Esophagus muscularis mucosa (tissue), 4 donors: ENCODE data around the gene AJAP1. TPM values are rescaled to one million over a fixed set of nuclear protein-coding genes. Genes with fewer than 3 reads are reported as not detected.

ENCODE experiments used
- DNase-seq: peaks from one replicate; pipeline ENCODE4 v3.0.0-alpha.2; 2017; ENCODE audit errors: extremely low spot score
- H3K27ac ChIP-seq, 4 donors: fragments of 200-600 bp; sonication (generic); replicated peaks in 1 of 4; 1 replicate in 3 of 4; 2 replicates in 1 of 4; pipeline ENCODE4 v1.5.1; 2016 to 2019; ENCODE audit warnings: mild to moderate bottlenecking in 1 of 4
- H3K27me3 ChIP-seq, 4 donors: fragments of 200-600 bp; sonication (generic); one replicate each; pipeline versions ENCODE4 v1.5.1 to v1.6.0; 2016 to 2019
- H3K36me3 ChIP-seq, 4 donors: fragments of 200-600 bp; sonication (generic); one replicate each; pipeline ENCODE4 v1.5.1; 2016 to 2019
- H3K4me1 ChIP-seq, 4 donors: fragments of 200-600 bp; sonication (generic); one replicate each; pipeline ENCODE4 v1.5.1; 2016 to 2019
- H3K4me3 ChIP-seq, 4 donors: fragments of 200-600 bp; sonication (generic); 1 replicate in 2 of 4; 2 replicates in 2 of 4; pipeline ENCODE4 v1.5.1; 2016 to 2019; ENCODE audit warnings: mild to moderate bottlenecking in 4 of 4, moderate library complexity in 1 of 4
- H3K9me3 ChIP-seq, 4 donors: fragments of 200-600 bp; sonication (generic); 1 replicate in 3 of 4; 2 replicates in 1 of 4; pipeline ENCODE4 v1.5.1; 2016 to 2019
- EP300 ChIP-seq: sonication (generic); formaldehyde crosslinking; IDR thresholded peaks from one replicate; pipeline ENCODE4 v1.6.1; 2017; ENCODE audit warnings: antibody characterized with exemption
- POLR2A ChIP-seq: fragments of 450-650 bp; IDR thresholded peaks from one replicate; pipeline ENCODE4 v1.6.1; 2017; ENCODE audit warnings: antibody characterized with exemption, moderate library complexity, mild to moderate bottlenecking, low read depth
- POLR2AphosphoS5 ChIP-seq, 2 donors: sonication (generic); formaldehyde crosslinking; IDR thresholded peaks; one replicate each; pipeline ENCODE4 v1.6.1; 2017; ENCODE audit warnings: antibody characterized with exemption in 2 of 2
- WGBS: methylation state at CpG from one replicate; pipeline ENCODE4 v1.1.5; 2018; 5-methylcytosine and 5-hydroxymethylcytosine counted together
- intact Hi-C: fragments of 100-400 bp; cut with DNase I; formaldehyde crosslinking; loops from one replicate; pipeline ENCODE4 v1.15.1; 2023
- total RNA-seq, 4 donors: library from RNA; depleted of rRNA; stranded (reverse); fragments of >200 nt; gene quantifications; one replicate each; pipeline versions ENCODE4 v1.1.0 to v1.2.1, GENCODE V29; 2016
- TF ChIP-seq, protein P1 (sequence below), 3 experiments: fragments of 200-600 bp in 2 of 3; fragments of 450-650 bp in 1 of 3; sonication (generic) in 2 of 3; IDR thresholded peaks; one replicate each; pipeline ENCODE4 v1.5.1; 2017 to 2019; ENCODE audit warnings: antibody characterized with exemption in 3 of 3, mild to moderate bottlenecking in 2 of 3, moderate library complexity in 1 of 3

Gene AJAP1
- total RNA-seq, 4 donors from 2014 or later, result 0.40 to 0.84 (median 0.54) TPM

DNA sequence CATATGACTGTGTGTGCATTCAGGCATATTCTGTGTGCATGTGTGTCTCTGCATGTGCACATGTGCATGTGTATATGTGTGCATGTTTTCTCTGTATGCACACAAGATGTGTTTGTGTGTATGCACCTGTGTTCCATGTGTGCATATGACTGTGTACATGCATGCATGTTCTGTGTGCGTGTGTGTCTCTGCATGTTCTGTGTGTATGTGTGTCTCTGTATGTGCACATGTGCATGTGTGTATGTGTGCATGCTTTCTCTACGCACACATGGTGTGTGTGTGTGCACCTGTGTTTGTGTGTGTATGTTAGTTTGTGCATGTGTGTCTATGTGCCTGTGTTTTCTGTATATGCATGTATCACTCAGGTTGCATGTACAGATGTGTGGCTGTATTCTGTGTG lies 42.3 kb downstream of the AJAP1 start:
- no peak for TF ChIP-seq EP300
- no peak for TF ChIP-seq POLR2A
- TF ChIP-seq, protein P1, sequence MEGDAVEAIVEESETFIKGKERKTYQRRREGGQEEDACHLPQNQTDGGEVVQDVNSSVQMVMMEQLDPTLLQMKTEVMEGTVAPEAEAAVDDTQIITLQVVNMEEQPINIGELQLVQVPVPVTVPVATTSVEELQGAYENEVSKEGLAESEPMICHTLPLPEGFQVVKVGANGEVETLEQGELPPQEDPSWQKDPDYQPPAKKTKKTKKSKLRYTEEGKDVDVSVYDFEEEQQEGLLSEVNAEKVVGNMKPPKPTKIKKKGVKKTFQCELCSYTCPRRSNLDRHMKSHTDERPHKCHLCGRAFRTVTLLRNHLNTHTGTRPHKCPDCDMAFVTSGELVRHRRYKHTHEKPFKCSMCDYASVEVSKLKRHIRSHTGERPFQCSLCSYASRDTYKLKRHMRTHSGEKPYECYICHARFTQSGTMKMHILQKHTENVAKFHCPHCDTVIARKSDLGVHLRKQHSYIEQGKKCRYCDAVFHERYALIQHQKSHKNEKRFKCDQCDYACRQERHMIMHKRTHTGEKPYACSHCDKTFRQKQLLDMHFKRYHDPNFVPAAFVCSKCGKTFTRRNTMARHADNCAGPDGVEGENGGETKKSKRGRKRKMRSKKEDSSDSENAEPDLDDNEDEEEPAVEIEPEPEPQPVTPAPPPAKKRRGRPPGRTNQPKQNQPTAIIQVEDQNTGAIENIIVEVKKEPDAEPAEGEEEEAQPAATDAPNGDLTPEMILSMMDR (IDR thresholded peaks at IDR 0.05), result no peak
- TF ChIP-seq POLR2AphosphoS5 (IDR thresholded peaks at IDR 0.05), result no peak
- peaks cover 0 to 44% (median 0%) of the 10 kb centered on the region in 4 donors for H3K27me3 ChIP-seq
- no peaks in the 10 kb centered on the region for H3K36me3 ChIP-seq
- H3K4me1 ChIP-seq, result no peaks in the 10 kb centered on the region
- H3K27ac ChIP-seq, result no peak overlapping the region
- intact Hi-C loops, result no loop called here
- H3K4me3 ChIP-seq, result no peak overlapping the region
- DNase-seq, result no peak
- 90% methylated on average over 2 of the region's 2 CpGs for WGBS
- H3K9me3 ChIP-seq, result peaks cover 0 to 5% (median 0%) of the 10 kb centered on the region in 4 donors

DNA sequence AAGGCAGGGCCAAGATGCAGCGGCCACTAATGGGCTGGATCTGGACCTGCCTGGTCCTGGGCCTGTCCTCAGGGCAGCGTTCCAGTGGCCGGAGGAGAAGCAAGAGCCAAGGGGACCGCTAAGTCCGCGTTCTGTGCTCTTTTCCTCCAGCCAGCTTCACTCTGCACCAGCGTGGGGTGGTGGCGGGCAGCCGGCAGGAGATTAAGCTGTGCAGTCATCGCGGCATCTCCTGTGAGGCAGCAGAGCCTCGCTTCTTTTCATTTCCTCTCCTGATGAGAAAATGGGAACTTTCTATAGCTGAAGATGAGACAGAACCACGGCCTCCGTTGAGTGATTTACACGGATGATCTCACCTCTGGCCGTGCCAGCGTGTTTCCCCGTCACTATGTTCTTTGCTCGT lies 43.4 kb downstream of the AJAP1 start:
- Histone ChIP-seq H3K36me3 (no peaks in the 10 kb centered on the region), H3K4me3 (no peak overlapping the region), H3K9me3 (peaks cover 0 to 5% (median 0%) of the 10 kb centered on the region in 4 donors), H3K27me3 (peaks cover 0 to 53% (median 0%) of the 10 kb centered on the region in 4 donors), H3K4me1 (no peaks in the 10 kb centered on the region), H3K27ac (no peak overlapping the region)
- WGBS, result 84% methylated on average over 17 of the region's 19 CpGs
- DNase-seq, result no peak
- intact Hi-C loops, result no loop called here
- TF ChIP-seq, protein P1 (IDR thresholded peaks at IDR 0.05), result no peak
- TF ChIP-seq EP300, result no peak
- no peak for TF ChIP-seq POLR2AphosphoS5 (IDR thresholded peaks at IDR 0.05)
- TF ChIP-seq POLR2A, result no peak

DNA sequence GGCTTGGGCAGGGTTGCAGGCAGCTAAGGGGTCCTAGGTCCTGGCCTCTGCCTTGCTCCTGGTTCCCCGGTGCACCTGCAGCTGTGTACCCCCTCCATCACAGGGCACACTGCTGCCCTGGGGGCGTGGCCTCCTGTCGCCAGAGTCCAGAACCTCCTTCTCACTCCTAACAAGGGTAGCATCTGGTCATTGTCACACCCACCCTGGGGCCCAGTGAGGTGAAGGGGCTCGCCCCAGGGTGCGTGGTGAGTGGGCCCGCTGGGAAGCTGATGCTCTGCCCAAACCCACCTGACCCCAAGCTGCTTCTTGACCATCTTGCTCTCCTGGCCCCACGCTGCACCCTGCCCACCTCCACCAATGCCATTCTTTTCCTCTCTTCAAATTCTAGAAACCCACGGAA lies 44.5 kb downstream of the AJAP1 start:
- Histone ChIP-seq H3K4me3 (no peak overlapping the region), H3K4me1 (no peaks in the 10 kb centered on the region), H3K36me3 (no peaks in the 10 kb centered on the region), H3K27me3 (peaks cover 0 to 46% (median 0%) of the 10 kb centered on the region in 4 donors), H3K9me3 (peaks cover 0 to 5% (median 0%) of the 10 kb centered on the region in 4 donors), H3K27ac (no peak overlapping the region)
- intact Hi-C loops, result no loop called here
- no peak for TF ChIP-seq POLR2A
- TF ChIP-seq POLR2AphosphoS5 (IDR thresholded peaks at IDR 0.05), result no peak
- TF ChIP-seq, protein P1 (IDR thresholded peaks at IDR 0.05), result no peak
- no peak for TF ChIP-seq EP300
- 87% methylated on average over 8 of the region's 8 CpGs for WGBS
- no peak for DNase-seq

DNA sequence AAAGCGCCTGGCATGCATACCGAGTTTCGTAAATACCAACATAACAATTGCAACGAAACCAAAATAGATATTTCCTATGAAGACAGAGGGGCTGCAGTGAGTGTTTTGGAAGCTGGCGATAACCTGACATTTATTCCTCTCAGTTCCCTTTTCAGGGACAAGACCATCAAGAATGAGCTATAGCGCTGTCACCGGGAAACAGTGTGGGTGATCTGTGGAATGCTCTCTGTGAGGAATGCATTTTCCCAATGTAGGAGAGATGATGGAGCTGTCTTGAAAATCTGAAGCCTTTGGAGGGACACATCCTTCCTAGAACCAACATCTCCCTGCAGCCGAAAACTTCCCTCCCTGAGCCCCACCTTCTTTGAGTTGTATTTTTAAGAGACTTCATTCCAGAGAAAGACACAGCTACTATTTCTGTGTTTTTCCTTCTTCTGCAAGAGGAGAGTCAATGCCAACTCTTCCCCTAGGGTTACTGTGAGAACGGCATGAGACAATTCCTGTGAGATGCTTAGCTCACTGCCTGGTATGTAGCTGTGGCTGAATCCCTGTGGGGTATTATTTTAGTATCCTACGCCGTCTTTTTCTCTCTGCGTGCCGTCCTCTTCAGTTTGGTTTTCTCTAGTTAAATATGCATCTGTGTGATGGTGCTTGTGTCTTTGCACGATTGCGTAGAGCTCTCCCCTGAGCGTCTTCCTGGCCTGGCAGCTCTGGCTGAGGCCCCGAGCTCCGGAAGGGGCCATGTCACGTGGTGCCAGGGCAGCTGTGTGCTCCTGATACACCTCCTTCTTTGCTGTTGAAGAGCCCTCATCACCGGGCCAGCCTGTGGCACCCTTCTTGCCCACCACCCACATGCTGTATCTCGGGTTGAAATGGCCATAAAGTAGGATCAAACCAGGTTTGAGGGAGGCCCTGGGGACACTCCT lies 45.2 kb downstream of the AJAP1 start:
- Histone ChIP-seq H3K36me3 (no peaks in the 10 kb centered on the region), H3K9me3 (peaks cover 0 to 5% (median 0%) of the 10 kb centered on the region in 4 donors), H3K27ac (no peak overlapping the region), H3K4me1 (no peaks in the 10 kb centered on the region), H3K4me3 (no peak overlapping the region), H3K27me3 (peaks cover 0 to 40% (median 0%) of the 10 kb centered on the region in 4 donors)
- WGBS, result 79% methylated on average over 21 of the region's 21 CpGs
- TF ChIP-seq, protein P1 (IDR thresholded peaks at IDR 0.05), result no peak
- TF ChIP-seq EP300 (no peak), POLR2A (no peak), POLR2AphosphoS5 (IDR thresholded peaks at IDR 0.05) (no peak)
- intact Hi-C loops, result no loop called here
- DNase-seq, result no peak
